D721Med (cell line): Measurements from ENCODE around the gene DCAF12L2.
"Not testable (repeated sequence)": the region's sequence is repeated elsewhere in the genome, so short reads cannot be mapped to it uniquely, and the experiment has no call there.

Source experiments
- DNase-seq: peaks from one replicate; pipeline ENCODE4 v3.0.0; 2011; ENCODE audit warnings: low spot score; ENCODE audit not compliant: insufficient read length
- FAIRE-seq: peaks from 2 replicates; lab custom pipeline; 2011; peaks lifted over from hg19 to GRCh38; lab: Jason Lieb, UNC
- TF ChIP-seq, protein P1 (sequence below): IDR thresholded peaks from 2 replicates; pipeline ENCODE4 v1.5.1; 2012; ENCODE audit warnings: mild to moderate bottlenecking, control low read depth; ENCODE audit not compliant: insufficient read depth; ENCODE audit errors: missing control alignments

DCAF12L2 gene

DNA sequence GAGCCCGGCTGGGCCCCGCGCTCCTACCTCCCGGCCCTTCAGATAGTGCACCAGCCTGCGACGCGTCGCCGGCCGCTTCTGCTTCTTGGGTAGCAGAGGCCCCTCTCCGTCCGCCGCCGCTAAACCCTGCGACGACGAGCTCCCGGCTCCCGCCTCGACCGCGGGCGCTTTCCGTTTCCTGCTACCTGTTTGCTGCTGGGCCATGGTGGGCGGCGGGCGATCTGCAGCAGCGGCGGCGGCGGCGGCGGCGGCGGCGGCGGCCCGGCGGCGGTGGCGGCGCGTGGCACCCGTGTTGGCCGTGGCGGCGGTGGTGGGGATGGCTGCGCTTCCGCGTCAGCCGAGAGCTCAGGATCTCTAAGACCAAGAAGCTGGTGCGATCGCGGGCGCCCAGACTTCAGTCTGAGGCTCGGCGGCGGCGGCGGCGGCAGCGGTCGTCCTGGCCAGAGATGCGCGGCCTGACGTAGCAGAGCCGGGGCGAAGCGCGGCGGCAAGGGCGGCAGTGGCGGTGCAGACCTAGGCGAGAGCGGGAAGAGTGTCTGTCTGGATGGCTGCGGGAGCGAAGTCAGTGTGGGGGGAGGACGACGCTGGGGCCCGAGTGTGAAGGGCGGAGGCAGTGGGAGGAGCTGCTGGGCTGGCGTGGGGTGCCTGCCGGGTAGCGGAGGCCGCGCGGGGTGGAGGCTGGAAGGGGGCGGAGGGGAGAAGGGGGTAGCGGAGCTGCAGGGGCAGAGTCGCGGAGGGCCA is at the start of gene DCAF12L2:
DCAF12L2 (minus strand) TSS at position 569 of the 741 bp plus-strand sequence; CDS start at position 204, 365 bp downstream.
- no peak for DNase-seq
- TF ChIP-seq, protein P1, sequence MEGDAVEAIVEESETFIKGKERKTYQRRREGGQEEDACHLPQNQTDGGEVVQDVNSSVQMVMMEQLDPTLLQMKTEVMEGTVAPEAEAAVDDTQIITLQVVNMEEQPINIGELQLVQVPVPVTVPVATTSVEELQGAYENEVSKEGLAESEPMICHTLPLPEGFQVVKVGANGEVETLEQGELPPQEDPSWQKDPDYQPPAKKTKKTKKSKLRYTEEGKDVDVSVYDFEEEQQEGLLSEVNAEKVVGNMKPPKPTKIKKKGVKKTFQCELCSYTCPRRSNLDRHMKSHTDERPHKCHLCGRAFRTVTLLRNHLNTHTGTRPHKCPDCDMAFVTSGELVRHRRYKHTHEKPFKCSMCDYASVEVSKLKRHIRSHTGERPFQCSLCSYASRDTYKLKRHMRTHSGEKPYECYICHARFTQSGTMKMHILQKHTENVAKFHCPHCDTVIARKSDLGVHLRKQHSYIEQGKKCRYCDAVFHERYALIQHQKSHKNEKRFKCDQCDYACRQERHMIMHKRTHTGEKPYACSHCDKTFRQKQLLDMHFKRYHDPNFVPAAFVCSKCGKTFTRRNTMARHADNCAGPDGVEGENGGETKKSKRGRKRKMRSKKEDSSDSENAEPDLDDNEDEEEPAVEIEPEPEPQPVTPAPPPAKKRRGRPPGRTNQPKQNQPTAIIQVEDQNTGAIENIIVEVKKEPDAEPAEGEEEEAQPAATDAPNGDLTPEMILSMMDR, result no peak
- no peak for FAIRE-seq

- not testable (repeated sequence) for DNase-seq, FAIRE-seq
Observed at GRCh38 chrX:126190888-126191287, 24.8 kb upstream of the DCAF12L2 start.

DNA sequence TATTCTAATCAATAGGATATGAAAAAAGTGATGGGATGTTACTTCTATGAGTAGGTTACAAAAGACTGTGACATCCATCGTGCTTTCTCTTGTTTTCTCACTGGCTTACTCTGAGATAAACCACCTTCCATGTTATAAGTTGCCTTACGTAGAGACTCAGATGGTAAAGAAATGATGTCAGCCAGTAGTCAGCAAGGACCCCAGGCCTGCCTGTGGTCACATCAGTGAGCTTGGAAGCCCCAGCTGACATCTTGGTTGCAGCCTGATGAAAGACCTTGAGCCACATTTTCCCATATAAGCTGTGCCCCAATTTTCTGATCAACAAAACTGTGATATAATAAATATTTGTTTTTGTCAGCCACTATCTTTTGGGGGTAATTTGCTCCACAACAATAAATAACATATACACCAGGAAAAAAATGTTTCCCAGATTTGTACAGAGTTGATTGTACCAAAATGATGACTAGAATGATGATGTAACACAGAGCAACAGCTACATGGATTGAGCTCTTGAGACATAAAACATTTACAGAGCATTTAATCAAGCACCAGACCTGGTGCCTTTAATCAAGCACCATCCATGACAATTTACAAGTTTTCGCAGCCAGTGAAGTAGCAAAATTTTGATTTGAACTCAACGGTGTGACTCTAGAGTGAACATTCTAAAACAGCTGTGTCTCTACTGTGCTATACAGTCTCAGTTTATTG is 11.2 kb upstream of the DCAF12L2 start:
- TF ChIP-seq, protein P1, result no peak
- FAIRE-seq, result no peak
- DNase-seq, result no peak

DNA sequence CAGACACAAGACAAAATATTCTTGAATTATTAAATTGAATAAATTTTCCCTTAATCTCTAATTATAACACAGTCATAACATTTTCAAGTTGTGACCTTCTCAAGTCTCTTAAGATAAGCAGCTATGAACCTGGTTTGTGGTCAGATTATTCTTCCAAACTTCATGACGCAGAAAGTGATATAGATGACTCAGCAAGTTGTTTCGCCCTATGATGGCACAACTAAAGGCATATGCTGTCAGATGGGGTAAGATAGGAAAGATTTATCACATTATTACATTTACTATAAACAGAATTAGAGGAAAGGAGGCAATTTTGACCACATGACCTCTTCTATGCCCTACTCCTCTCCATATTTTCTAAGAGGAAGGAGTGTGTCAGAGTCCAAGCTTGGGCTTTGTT is 4.6 kb upstream of the DCAF12L2 start:
- FAIRE-seq (no peak), DNase-seq (no peak)
- TF ChIP-seq, protein P1, result no peak

DNA sequence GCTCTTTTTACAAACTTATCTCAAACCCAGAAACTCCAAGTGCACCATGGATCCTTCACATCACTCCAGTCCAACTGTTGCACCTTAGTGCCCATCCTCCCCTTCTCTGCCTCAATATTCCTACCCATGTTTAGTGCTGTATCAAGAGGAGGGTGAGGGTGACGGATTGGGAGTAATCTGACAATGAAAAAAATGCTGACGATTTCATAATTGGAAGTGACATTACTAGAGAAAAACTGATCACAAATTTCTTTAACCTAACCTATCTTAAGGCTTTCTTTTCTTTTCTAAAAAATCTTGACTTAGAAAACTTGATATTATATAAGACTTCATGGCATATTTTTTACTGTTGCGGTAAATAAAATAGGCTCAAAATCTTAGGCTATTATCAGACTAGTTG is 1.5 kb upstream of the DCAF12L2 start:
- TF ChIP-seq, protein P1, result no peak
- no peak for FAIRE-seq

GRCh38 chrX:126165401-126165720 is 728 bp downstream of the DCAF12L2 start:
- DNase-seq (no peak), FAIRE-seq (no peak)
- TF ChIP-seq, protein P1, result no peak

More for the DNA sequence above, 1.5 kb upstream of the DCAF12L2 start:
- no peak for DNase-seq

GRCh38 chrX:126164689-126165400 is 1.2 kb downstream of the DCAF12L2 start:
- FAIRE-seq (no peak), DNase-seq (no peak)
- TF ChIP-seq, protein P1, result no peak
